Endothelial cell of umbilical vein (primary cell): ENCODE data around the gene FBLN2. TPM values are rescaled to one million over a fixed set of nuclear protein-coding genes. Genes with fewer than 3 reads are reported as not detected.

Experiments used
- BruUV-seq: library from RNA; stranded (reverse); fragments of 400-500 nt; replicated peaks from 2 replicates; lab custom pipeline; 2021; lab: Mats Ljungman, UMichigan
- CTCF ChIA-PET: fragments of 300-600, 350-600 bp; sonication (Branson Sonifier 250); formaldehyde crosslinking; loops from one replicate; lab custom pipeline; 2021; ENCODE audit warnings: antibody characterized with exemption, inconsistent platforms; lab: Charles Lee
- POLR2A ChIA-PET: fragments of 300-600, 350-600 bp; sonication (Branson Sonifier 250); formaldehyde crosslinking; loops from one replicate; lab custom pipeline; 2021; ENCODE audit warnings: antibody characterized with exemption, inconsistent platforms; lab: Charles Lee
- DNase-seq: peaks from one replicate; pipeline ENCODE4 v3.0.0-alpha.2; 2011; ENCODE audit warnings: low read depth, low spot score
- FAIRE-seq: peaks from 2 replicates; lab custom pipeline; 2011; peaks lifted over from hg19 to GRCh38; lab: Jason Lieb, UNC
- H2AFZ ChIP-seq: 2 replicates; pipeline ENCODE4 v1.6.0; 2012; ENCODE audit warnings: low read depth, low read length, control low read depth, inconsistent platforms
- H3K27ac ChIP-seq: 2 replicates; pipeline ENCODE4 v1.5.1; 2011; ENCODE audit warnings: low read depth, mild to moderate bottlenecking, control low read depth, low read length, moderate library complexity; ENCODE audit not compliant: insufficient read depth
- H3K27me3 ChIP-seq, 2 experiments: 2 replicates each; pipeline versions ENCODE4 v1.6.0 to v1.6.1; 2011; ENCODE audit warnings: low read length in 2 of 2, mixed read lengths in 1 of 2; ENCODE audit not compliant: control insufficient read depth in 2 of 2, insufficient read depth in 2 of 2
- H3K36me3 ChIP-seq, 2 experiments: 2 replicates in 1 of 2; 3 replicates in 1 of 2; pipeline ENCODE4 v1.5.1; 2011; ENCODE audit warnings: low read length in 2 of 2, mild to moderate bottlenecking in 1 of 2, moderate library complexity in 1 of 2; ENCODE audit not compliant: control insufficient read depth in 2 of 2, insufficient read depth in 2 of 2; ENCODE audit errors: extremely low read depth in 1 of 2
- H3K4me1 ChIP-seq: 3 replicates; pipeline ENCODE4 v1.5.1; 2011; ENCODE audit warnings: mild to moderate bottlenecking, low read length; ENCODE audit not compliant: control insufficient read depth, insufficient read depth; ENCODE audit errors: extremely low read depth
- H3K4me2 ChIP-seq: 2 replicates; pipeline ENCODE4 v1.6.1; 2011; ENCODE audit warnings: low read length, control low read depth, mixed read lengths; ENCODE audit not compliant: insufficient read depth
- H3K4me3 ChIP-seq, 3 experiments: fragments of 200-600 bp in 1 of 3; sonication (generic), shearing (Covaris generic) in 1 of 3; replicated peaks in 1 of 3; 2 replicates each; pipeline ENCODE4 v1.5.1; 2011 to 2016; ENCODE audit warnings: control low read depth in 3 of 3, low read length in 3 of 3, mild to moderate bottlenecking in 2 of 3, inconsistent platforms in 1 of 3, low read depth in 1 of 3, moderate library complexity in 1 of 3; ENCODE audit not compliant: insufficient read depth in 1 of 3
- H3K79me2 ChIP-seq: 2 replicates; pipeline ENCODE4 v1.6.0; 2012; ENCODE audit warnings: low read length, inconsistent platforms; ENCODE audit not compliant: control insufficient read depth, insufficient read depth
- H3K9ac ChIP-seq: replicated peaks from 2 replicates; pipeline ENCODE3; 2011; ENCODE audit warnings: low read length, control low read depth; ENCODE audit not compliant: insufficient read depth; ENCODE audit errors: extremely low read depth
- H3K9me1 ChIP-seq: replicated peaks from 3 replicates; pipeline ENCODE4 v1.6.0; 2011; ENCODE audit warnings: mild to moderate bottlenecking, low read length; ENCODE audit not compliant: control insufficient read depth, insufficient read depth; ENCODE audit errors: extremely low read depth
- H3K9me3 ChIP-seq: replicated peaks from 2 replicates; pipeline ENCODE4 v1.5.1; 2012; ENCODE audit warnings: low read length, inconsistent platforms; ENCODE audit not compliant: control insufficient read depth, insufficient read depth
- H4K20me1 ChIP-seq: replicated peaks from 2 replicates; pipeline ENCODE3; 2011; ENCODE audit warnings: mild to moderate bottlenecking, low read length; ENCODE audit not compliant: control insufficient read depth, insufficient read depth; ENCODE audit errors: extremely low read depth
- CTCF ChIP-seq, 2 donors: IDR thresholded peaks; 1 replicate in 1 of 2; 2 replicates in 1 of 2; pipeline ENCODE4 v1.5.1; 2011; ENCODE audit warnings: low read length in 2 of 2, mild to moderate bottlenecking in 2 of 2, moderate library complexity in 2 of 2, control low read depth in 1 of 2, inconsistent platforms in 1 of 2, low read depth in 1 of 2; ENCODE audit not compliant: insufficient read depth in 1 of 2; ENCODE audit errors: extremely low read depth in 1 of 2
- EZH2 ChIP-seq: IDR thresholded peaks from 2 replicates; pipeline ENCODE4 v1.6.1; 2012; ENCODE audit warnings: borderline replicate concordance, low read depth, mild to moderate bottlenecking, moderate library complexity, low read length, inconsistent platforms; ENCODE audit not compliant: severe bottlenecking
- FOS ChIP-seq: IDR thresholded peaks from 2 replicates; pipeline ENCODE4 v1.6.1; 2011; ENCODE audit warnings: mild to moderate bottlenecking, low read length, moderate library complexity, borderline replicate concordance; ENCODE audit not compliant: insufficient read depth
- GATA2 ChIP-seq: IDR thresholded peaks from 2 replicates; pipeline ENCODE4 v1.7.0; 2011; ENCODE audit warnings: low read depth, mild to moderate bottlenecking, moderate library complexity, mixed read lengths, low read length; ENCODE audit not compliant: insufficient read length, insufficient read depth
- JUN ChIP-seq: IDR thresholded peaks from 2 replicates; pipeline ENCODE4 v1.6.1; 2011; ENCODE audit warnings: borderline replicate concordance, low read depth; ENCODE audit not compliant: insufficient read length, insufficient read depth
- MAX ChIP-seq: IDR thresholded peaks from 2 replicates; pipeline ENCODE4 v1.6.1; 2011; ENCODE audit not compliant: insufficient read depth, insufficient read length
- MYC ChIP-seq: IDR thresholded peaks from one replicate; pipeline ENCODE4 v1.6.1; 2011; ENCODE audit warnings: mild to moderate bottlenecking, low read depth, low read length
- POLR2A ChIP-seq: IDR thresholded peaks from 2 replicates; pipeline ENCODE4 v1.6.1; 2012; ENCODE audit warnings: low read depth, mild to moderate bottlenecking, control low read depth, low read length
- POLR2AphosphoS5 ChIP-seq: IDR thresholded peaks from 2 replicates; pipeline ENCODE4 v1.6.1; 2012; ENCODE audit warnings: low read depth, mild to moderate bottlenecking, control low read depth, low read length, moderate library complexity; ENCODE audit not compliant: insufficient read depth
- dilution Hi-C: fragments of 300-500 bp; cut with MboI; formaldehyde crosslinking; loops from one replicate; pipeline ENCODE4 v1.15.0; 2019; ENCODE audit warnings: low sequenced_read_pairs; ENCODE audit not compliant: extremely low pct_ligation_motif_present
- intact Hi-C: fragments of 100-400 bp; cut with micrococcal nuclease; formaldehyde crosslinking; loops from one replicate; pipeline ENCODE4 v1.10.0; 2022
- polyA plus RNA-seq, 4 experiments: library from polyadenylated mRNA; depleted of rRNA in 3 of 4; stranded (reverse) in 3 of 4; unstranded in 1 of 4; fragments of >200 nt; gene quantifications; 2 replicates each; pipeline versions ENCODE4 v1.2.1 to v1.2.3, GENCODE V29; 2011 to 2012; ENCODE audit warnings: missing spikeins in 1 of 4
- total RNA-seq: library from RNA; stranded (reverse); gene quantifications from 2 replicates; pipeline ENCODE4 v1.2.3, GENCODE V29; 2021

The FBLN2 gene
- total and polyA plus RNA-seq, 2 donors (not counting 3 experiments of a cell fraction or from before 2014, with no cell fraction given) = 1.4 to 1.9 TPM

GRCh38 chr3:13683288-13683687 is 134.4 kb downstream of the FBLN2 start:
- CTCF ChIA-PET = no interaction called here
- FAIRE-seq = no peak
- dilution Hi-C loops = no loop called here

More at GRCh38 chr3:13683288-13683687, 134.4 kb downstream of the FBLN2 start:
- Histone ChIP-seq H2AFZ (no peak overlapping the region), H4K20me1 (no peaks in the 10 kb centered on the region), H3K27me3 (no peaks in the 10 kb centered on the region), H3K36me3 (no peaks in the 10 kb centered on the region), H3K9me3 (no peaks in the 10 kb centered on the region), H3K4me2 (no peak overlapping the region), H3K4me3 (no peak overlapping the region), H3K79me2 (no peaks in the 10 kb centered on the region), H3K27ac (no peak overlapping the region), H3K9me1 (no peaks in the 10 kb centered on the region), H3K4me1 (no peaks in the 10 kb centered on the region), H3K9ac (no peak overlapping the region)
- no peak for DNase-seq
- intact Hi-C loops = no loop called here
- BruUV-seq = no TSS peak
- TF ChIP-seq MYC (no peak), MAX (no peak), FOS (no peak), CTCF (IDR thresholded peaks at IDR 0.05; ENCODE audit: extremely low read depth in 1 of 2, insufficient read depth in 1 of 2, low read depth in 1 of 2, low read length in 2 of 2) (no peak), POLR2A (no peak), GATA2 (no peak), JUN (no peak), EZH2 (no peak), POLR2AphosphoS5 (no peak)
- POLR2A ChIA-PET = no interaction called here
